ENCODE results near the gene REP15.

- TF ChIP-seq CTCF (IDR thresholded peaks at IDR 0.05) = no peak
- TF ChIP-seq EZH2 (IDR thresholded peaks at IDR 0.05; ENCODE audit: borderline replicate concordance, insufficient read depth, low read depth, low read length, poor library complexity, severe bottlenecking) = no peak
These were observed 15.7 kb downstream of the REP15 start for GRCh38 chr12:27711967-27712366.

Data from B cell (primary cell).